ENCODE data around the gene NEURL4.
A peak's percentile ranks its signal among the peaks of the same experiment; 100 is the strongest.
"Not testable (repeated sequence)": the region's sequence is repeated elsewhere in the genome, so short reads cannot be mapped to it uniquely, and the experiment has no call there.

NEURL4 gene

GRCh38 chr17:7347630-7348477 lies 18.7 kb upstream of the NEURL4 start:
- DNase-seq (ENCODE audit: low read depth) = no peak

GRCh38 chr17:7346761-7347614 lies 17.9 kb upstream of the NEURL4 start:
- no peak for DNase-seq (ENCODE audit: low read depth)

GRCh38 chr17:7343250-7343649 lies 14.1 kb upstream of the NEURL4 start:
- no peak for DNase-seq (ENCODE audit: low read depth)

GRCh38 chr17:7341842-7342241 lies 12.7 kb upstream of the NEURL4 start:
- DNase-seq (ENCODE audit: low read depth) = no peak

GRCh38 chr17:7340179-7340578 lies 11.0 kb upstream of the NEURL4 start:
- DNase-seq (ENCODE audit: low read depth) = no peak

- DNase-seq (ENCODE audit: low read depth) = not testable (repeated sequence)
Measured at GRCh38 chr17:7337600-7337999, 8.5 kb upstream of the NEURL4 start.

GRCh38 chr17:7336240-7337175 lies 7.4 kb upstream of the NEURL4 start, which contains the start of gene ACAP1:
Gene ACAP1 (plus strand): TSS chr17:7336529. CDS start chr17:7336735, 206 bp downstream.
- no peak for DNase-seq (ENCODE audit: low read depth)

- DNase-seq (ENCODE audit: low read depth) = not testable (repeated sequence)
Measured at GRCh38 chr17:7335765-7336164, 6.6 kb upstream of the NEURL4 start.

GRCh38 chr17:7334938-7335538 lies 5.9 kb upstream of the NEURL4 start:
- DNase-seq (ENCODE audit: low read depth) = no peak

- not testable (repeated sequence) for DNase-seq (ENCODE audit: low read depth)
Measured at GRCh38 chr17:7332600-7333069, 3.5 kb upstream of the NEURL4 start.

- no peak for DNase-seq (ENCODE audit: low read depth)
Measured at GRCh38 chr17:7332111-7332510, 3.0 kb upstream of the NEURL4 start.

- no peak for DNase-seq (ENCODE audit: low read depth)
Measured at GRCh38 chr17:7330638-7331015, 1.5 kb upstream of the NEURL4 start.

GRCh38 chr17:7329997-7330637 lies 982 bp upstream of the NEURL4 start:
- DNase-seq (ENCODE audit: low read depth) = no peak

GRCh38 chr17:7329374-7329996 lies 350 bp upstream of the NEURL4 start:
- DNase-seq (ENCODE audit: low read depth) = peak; percentile 96

- no peak for DNase-seq (ENCODE audit: low read depth)
Measured at GRCh38 chr17:7328009-7328408, 1.1 kb downstream of the NEURL4 start.

GRCh38 chr17:7327501-7327900 lies 1.6 kb downstream of the NEURL4 start:
- no peak for DNase-seq (ENCODE audit: low read depth)

- DNase-seq (ENCODE audit: low read depth) = no peak
Measured at GRCh38 chr17:7327056-7327455, 2.1 kb downstream of the NEURL4 start.

GRCh38 chr17:7326186-7326585 lies 2.9 kb downstream of the NEURL4 start:
- DNase-seq (ENCODE audit: low read depth) = no peak

GRCh38 chr17:7325031-7325528 lies 4.1 kb downstream of the NEURL4 start:
- no peak for DNase-seq (ENCODE audit: low read depth)

GRCh38 chr17:7324438-7324779 lies 4.7 kb downstream of the NEURL4 start:
- DNase-seq (ENCODE audit: low read depth) = no peak

Measured in HS-5 (cell line).